ENCODE measurements around the gene ICE1. TPM values are rescaled to one million over a fixed set of nuclear protein-coding genes. Genes with fewer than 3 reads are reported as not detected.
A peak's percentile ranks its signal among the peaks of the same experiment; 100 is the strongest.

ICE1 gene
- total and polyA plus RNA-seq, 10 donors, result 4.9 to 42.7 (median 31.3) TPM

DNA sequence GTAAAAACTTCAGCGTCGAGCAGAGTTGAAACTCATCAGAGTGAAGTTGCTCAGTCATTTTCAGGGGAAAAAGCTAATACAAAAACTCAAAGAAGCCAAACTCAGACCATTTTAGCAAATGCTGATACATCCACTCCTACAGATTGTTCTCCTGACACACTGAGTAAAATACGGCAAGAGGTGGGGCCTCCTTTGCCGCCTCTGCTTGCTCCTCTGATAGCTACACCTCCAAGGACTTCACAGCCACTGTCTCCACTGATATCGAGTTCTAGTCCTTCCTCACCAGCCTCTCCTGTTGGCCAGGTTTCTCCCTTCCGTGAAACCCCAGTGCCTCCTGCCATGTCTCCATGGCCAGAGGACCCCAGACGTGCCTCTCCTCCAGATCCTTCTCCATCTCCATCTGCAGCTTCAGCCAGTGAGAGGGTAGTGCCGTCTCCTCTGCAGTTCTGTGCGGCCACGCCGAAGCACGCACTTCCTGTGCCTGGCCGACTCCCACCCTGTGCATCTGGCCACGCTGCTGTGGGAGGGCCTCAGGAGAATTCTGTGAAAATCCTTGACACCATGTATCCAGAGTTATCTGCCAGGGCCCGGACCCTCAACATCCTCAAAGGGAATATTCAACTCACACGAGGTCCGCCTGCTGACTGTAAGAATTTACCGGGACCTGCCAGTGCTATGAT, 41.7 kb downstream of the ICE1 start:
- Histone ChIP-seq H3K27ac (no peak overlapping the region), H3K4me3 (no peak overlapping the region), H3K9me3 (no peaks in the 10 kb centered on the region), H3K36me3 (peaks cover 0 to 100% (median 75%) of the 10 kb centered on the region in 6 donors), H3K4me1 (no peaks in the 10 kb centered on the region), H3K27me3 (replicated peaks in 1 of 7) (no peaks in the 10 kb centered on the region)
- intact Hi-C loops (cut with DNase I; ENCODE audit: low total_unique reads), result no loop called here
- no peak for DNase-seq
- 92 to 96% (median 95%) methylated on average over 18 of the region's 18 CpGs for WGBS, 5 donors
- TF ChIP-seq, protein P1, sequence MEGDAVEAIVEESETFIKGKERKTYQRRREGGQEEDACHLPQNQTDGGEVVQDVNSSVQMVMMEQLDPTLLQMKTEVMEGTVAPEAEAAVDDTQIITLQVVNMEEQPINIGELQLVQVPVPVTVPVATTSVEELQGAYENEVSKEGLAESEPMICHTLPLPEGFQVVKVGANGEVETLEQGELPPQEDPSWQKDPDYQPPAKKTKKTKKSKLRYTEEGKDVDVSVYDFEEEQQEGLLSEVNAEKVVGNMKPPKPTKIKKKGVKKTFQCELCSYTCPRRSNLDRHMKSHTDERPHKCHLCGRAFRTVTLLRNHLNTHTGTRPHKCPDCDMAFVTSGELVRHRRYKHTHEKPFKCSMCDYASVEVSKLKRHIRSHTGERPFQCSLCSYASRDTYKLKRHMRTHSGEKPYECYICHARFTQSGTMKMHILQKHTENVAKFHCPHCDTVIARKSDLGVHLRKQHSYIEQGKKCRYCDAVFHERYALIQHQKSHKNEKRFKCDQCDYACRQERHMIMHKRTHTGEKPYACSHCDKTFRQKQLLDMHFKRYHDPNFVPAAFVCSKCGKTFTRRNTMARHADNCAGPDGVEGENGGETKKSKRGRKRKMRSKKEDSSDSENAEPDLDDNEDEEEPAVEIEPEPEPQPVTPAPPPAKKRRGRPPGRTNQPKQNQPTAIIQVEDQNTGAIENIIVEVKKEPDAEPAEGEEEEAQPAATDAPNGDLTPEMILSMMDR (IDR thresholded peaks at IDR 0.05 in 8 of 11, conservative IDR thresholded peaks at IDR 0.05 in 3 of 11), result no peak
- TF ChIP-seq POLR2A (IDR thresholded peaks at IDR 0.05) (no peak), POLR2AphosphoS5 (IDR thresholded peaks at IDR 0.05) (peak in 1 of 3 donors; percentile 45)

DNA sequence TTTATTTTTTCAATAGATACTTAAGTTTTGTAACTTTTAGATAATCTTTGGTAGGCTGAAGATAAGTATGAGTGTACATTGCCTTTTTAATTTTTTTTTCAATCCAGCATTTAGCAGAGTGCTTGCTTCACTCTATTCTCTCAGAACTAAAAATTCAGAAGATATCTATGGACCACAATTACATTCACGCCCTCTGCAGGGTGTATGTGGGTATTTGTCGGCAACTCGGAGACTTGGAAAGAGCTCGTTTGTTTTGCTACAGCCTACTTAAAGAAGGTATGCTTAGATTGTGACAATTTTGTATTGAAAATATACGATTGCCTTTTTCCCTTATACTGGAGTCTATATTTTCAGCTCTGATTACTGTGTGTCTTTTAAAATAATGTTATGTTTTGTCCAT, 43.8 kb downstream of the ICE1 start:
- Histone ChIP-seq H3K9me3 (no peaks in the 10 kb centered on the region), H3K4me3 (no peak overlapping the region), H3K4me1 (no peaks in the 10 kb centered on the region), H3K27me3 (replicated peaks in 1 of 7) (no peaks in the 10 kb centered on the region), H3K27ac (no peak overlapping the region), H3K36me3 (peaks cover 0 to 92% (median 57%) of the 10 kb centered on the region in 6 donors)
- 94 to 97% (median 96%) methylated on average over 5 of the region's 5 CpGs for WGBS, 5 donors
- no peak for DNase-seq
- TF ChIP-seq, protein P1 (IDR thresholded peaks at IDR 0.05 in 8 of 11, conservative IDR thresholded peaks at IDR 0.05 in 3 of 11), result no peak
- TF ChIP-seq POLR2A (IDR thresholded peaks at IDR 0.05) (no peak), POLR2AphosphoS5 (IDR thresholded peaks at IDR 0.05) (no peak)
- intact Hi-C loops (cut with DNase I; ENCODE audit: low total_unique reads), result no loop called here

DNA sequence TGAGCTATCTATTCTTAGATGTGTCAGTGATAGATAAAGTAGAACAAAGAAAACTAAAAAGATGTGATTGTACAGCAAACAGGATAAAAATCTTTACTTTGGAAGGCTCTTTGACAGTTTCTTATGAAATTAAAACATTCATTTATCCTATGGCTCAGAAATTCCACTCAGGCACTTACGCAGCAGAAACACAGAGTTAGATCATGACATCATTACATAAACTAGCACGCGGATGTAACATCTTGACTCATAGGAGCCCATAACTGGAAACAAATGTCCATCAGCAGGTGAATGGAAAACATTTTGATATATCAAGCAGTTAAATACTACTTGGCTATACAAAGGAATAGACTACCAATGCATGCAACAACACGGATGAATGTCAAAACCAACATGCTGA, 45.3 kb downstream of the ICE1 start:
- intact Hi-C loops (cut with DNase I; ENCODE audit: low total_unique reads), result no loop called here
- H3K27me3 ChIP-seq (replicated peaks in 1 of 7), result no peaks in the 10 kb centered on the region
- H3K4me1 ChIP-seq, result no peaks in the 10 kb centered on the region
- H3K36me3 ChIP-seq, result peaks cover 0 to 89% (median 46%) of the 10 kb centered on the region in 6 donors
- H3K4me3 ChIP-seq, result no peak overlapping the region
- no peak overlapping the region for H3K27ac ChIP-seq
- WGBS, 5 donors, result 93 to 98% (median 97%) methylated on average over 4 of the region's 4 CpGs
- no peak for DNase-seq
- TF ChIP-seq, protein P1 (IDR thresholded peaks at IDR 0.05 in 8 of 11, conservative IDR thresholded peaks at IDR 0.05 in 3 of 11), result no peak
- TF ChIP-seq POLR2AphosphoS5 (IDR thresholded peaks at IDR 0.05), result no peak
- no peaks in the 10 kb centered on the region for H3K9me3 ChIP-seq

DNA sequence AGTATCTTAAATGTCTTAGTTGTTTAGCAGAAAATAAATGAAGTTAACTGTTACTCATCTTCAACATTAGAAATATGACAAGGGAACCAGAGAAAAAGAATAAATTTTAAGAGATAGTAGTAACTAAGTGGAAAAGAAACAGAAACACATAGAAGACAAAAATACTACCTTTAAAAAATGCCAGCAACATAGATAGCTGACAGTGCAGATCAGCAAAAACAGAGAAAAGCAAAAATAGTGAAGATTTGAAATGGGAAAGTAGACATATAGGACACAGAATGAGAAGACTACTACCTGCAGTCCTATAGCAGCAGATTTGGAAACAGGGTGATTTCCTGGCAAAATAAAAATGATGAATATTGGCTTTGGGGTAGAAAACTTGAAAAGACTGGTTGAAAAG, 48.5 kb downstream of the ICE1 start:
- Histone ChIP-seq H3K36me3 (peaks cover 0 to 88% (median 39%) of the 10 kb centered on the region in 6 donors), H3K4me1 (no peaks in the 10 kb centered on the region), H3K27ac (no peak overlapping the region), H3K27me3 (replicated peaks in 1 of 7) (no peaks in the 10 kb centered on the region), H3K9me3 (no peaks in the 10 kb centered on the region), H3K4me3 (no peak overlapping the region)
- TF ChIP-seq, protein P1 (IDR thresholded peaks at IDR 0.05 in 8 of 11, conservative IDR thresholded peaks at IDR 0.05 in 3 of 11), result no peak
- no peak for TF ChIP-seq POLR2AphosphoS5 (IDR thresholded peaks at IDR 0.05)
- no peak for TF ChIP-seq POLR2A (IDR thresholded peaks at IDR 0.05)
- no peak for DNase-seq
- intact Hi-C loops (cut with DNase I; ENCODE audit: low total_unique reads), result no loop called here

Data from spleen (tissue), 11 donors.